Body of pancreas (tissue), 4 donors: Measurements from ENCODE around the gene CFAP119.

Experiments
- POLR2A ChIP-seq, 3 donors: fragments of 450-650 bp; IDR thresholded peaks; one replicate each; pipeline ENCODE4 v1.6.1; 2016; ENCODE audit warnings: antibody characterized with exemption in 3 of 3, mild to moderate bottlenecking in 2 of 3
- TF ChIP-seq, protein P1 (sequence below), 7 experiments: fragments of 450-650 bp in 4 of 7; fragments of 200-600 bp in 3 of 7; sonication (generic) in 3 of 7; IDR thresholded peaks; one replicate each; pipeline ENCODE4 v1.5.1; 2016 to 2019; ENCODE audit warnings: antibody characterized with exemption in 7 of 7

DNA sequence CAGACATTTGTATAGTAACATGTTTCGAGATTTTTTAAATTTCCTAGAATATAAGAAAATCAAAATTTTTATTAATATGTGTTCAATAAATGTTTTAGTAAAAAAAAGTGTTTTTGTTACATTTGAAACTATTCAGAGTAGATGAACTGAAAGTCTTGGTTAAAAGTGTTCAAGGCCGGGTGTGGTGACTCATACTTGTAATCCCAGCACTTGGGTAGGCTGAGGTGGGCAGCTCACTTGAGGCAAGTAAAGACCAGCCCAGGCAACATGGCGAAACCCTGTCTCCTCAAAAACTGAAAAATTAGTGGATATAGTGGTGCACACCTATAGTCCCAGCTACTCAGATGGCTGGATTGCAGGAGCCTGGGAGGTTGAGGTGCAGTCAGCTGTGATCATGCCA is 30.5 kb downstream of the CFAP119 start:
- TF ChIP-seq, protein P1, sequence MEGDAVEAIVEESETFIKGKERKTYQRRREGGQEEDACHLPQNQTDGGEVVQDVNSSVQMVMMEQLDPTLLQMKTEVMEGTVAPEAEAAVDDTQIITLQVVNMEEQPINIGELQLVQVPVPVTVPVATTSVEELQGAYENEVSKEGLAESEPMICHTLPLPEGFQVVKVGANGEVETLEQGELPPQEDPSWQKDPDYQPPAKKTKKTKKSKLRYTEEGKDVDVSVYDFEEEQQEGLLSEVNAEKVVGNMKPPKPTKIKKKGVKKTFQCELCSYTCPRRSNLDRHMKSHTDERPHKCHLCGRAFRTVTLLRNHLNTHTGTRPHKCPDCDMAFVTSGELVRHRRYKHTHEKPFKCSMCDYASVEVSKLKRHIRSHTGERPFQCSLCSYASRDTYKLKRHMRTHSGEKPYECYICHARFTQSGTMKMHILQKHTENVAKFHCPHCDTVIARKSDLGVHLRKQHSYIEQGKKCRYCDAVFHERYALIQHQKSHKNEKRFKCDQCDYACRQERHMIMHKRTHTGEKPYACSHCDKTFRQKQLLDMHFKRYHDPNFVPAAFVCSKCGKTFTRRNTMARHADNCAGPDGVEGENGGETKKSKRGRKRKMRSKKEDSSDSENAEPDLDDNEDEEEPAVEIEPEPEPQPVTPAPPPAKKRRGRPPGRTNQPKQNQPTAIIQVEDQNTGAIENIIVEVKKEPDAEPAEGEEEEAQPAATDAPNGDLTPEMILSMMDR (IDR thresholded peaks at IDR 0.05): no peak
- no peak for TF ChIP-seq POLR2A (IDR thresholded peaks at IDR 0.05)
